ENCODE results near the gene SMAD2.
A peak's percentile ranks its signal among the peaks of the same experiment; 100 is the strongest.
"Not testable (repeated sequence)": the region's sequence is repeated elsewhere in the genome, so short reads cannot be mapped to it uniquely, and the experiment has no call there.

SMAD2 gene

GRCh38 chr18:47793609-47794008 is 136.8 kb downstream of the SMAD2 start:
- no peak for DNase-seq (ENCODE audit: low read depth)

GRCh38 chr18:47791461-47791985 is 138.9 kb downstream of the SMAD2 start:
- no peak for DNase-seq (ENCODE audit: low read depth)

DNA sequence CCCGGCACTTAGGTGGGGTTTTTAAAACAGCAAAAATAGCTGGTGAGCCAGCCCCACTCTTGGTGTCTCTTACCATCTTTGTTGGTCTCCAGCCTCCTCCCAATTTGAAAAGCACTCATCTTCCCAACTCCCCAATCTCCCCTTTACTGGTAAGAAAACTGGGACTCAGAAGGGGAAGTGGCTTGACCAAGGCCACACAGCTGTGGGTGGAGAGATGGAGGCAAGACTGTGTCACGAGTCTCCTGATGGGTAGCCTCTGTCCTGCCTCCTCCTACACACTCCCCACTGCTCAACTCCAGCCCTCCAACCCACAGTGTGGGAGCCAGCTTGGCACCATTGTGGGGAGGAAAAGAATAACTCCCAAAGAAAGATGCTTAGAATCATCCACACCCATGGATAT is 140.4 kb downstream of the SMAD2 start:
- DNase-seq (ENCODE audit: low read depth) = no peak

DNA sequence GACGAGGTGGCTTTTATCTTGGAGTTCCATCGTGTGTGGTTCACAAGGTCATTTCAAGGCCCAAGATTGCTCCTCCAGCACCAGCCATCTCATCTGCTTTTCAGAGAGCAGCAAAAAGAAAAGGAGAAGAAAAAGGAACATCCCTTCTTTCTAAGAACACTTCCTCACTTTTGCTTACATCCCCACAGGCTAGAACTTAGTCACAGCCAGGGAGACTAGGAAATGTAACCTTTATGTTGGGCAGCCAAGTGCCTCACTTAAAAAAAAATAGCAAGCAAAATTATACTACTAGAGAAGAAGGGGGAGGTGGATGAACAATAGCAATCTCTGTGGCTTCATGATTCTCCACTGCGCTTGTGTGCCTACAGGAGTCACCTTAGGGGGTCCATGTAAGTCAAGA is 141.8 kb downstream of the SMAD2 start:
- no peak for DNase-seq (ENCODE audit: low read depth)

DNA sequence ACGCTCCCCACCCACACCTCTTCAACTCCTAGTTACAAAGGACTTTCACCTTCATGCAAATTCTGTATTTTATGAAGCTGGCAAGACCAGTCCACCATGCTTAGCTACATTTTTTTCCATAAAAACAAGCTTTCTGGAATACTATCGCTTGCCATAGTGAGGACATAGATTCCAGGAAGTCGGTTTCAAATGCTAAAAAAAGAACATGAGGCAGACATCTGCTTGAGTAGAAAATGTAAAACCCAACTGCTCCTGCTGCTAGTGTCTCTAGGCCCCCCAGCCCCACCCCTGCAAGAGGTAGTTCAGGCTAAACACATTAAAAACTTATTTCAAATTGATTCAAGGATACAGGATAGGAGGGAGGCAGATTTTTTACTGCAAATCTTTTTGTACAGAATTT is 148.9 kb downstream of the SMAD2 start:
- DNase-seq (ENCODE audit: low read depth) = no peak

GRCh38 chr18:47780011-47780725 is 150.3 kb downstream of the SMAD2 start:
- DNase-seq (ENCODE audit: low read depth) = no peak

DNA sequence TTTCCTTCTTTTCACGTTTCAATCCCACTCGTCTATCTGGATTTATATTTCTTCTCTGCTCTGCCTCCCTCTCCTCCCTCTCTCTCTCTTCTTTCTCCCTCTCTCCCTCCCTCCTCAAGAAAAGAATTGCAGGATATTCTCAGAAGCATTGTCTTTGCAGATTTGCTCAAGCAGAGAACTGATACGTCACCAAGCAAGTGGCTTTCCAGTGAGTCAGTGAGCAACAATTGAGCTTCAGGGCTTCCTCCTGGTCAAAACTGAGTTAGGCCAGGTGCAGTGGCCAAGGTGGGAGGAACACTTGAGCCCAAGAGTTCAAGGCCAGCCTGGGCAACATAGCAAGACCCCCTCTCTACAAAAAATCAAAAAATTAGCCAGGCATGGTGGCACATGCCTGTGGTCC is 151.1 kb downstream of the SMAD2 start:
- DNase-seq (ENCODE audit: low read depth) = no peak

- DNase-seq (ENCODE audit: low read depth) = no peak
Observed at GRCh38 chr18:47777626-47778025, 152.8 kb downstream of the SMAD2 start.

- peak; percentile 42 for DNase-seq (ENCODE audit: low read depth)
Observed at GRCh38 chr18:47775961-47776360, 154.5 kb downstream of the SMAD2 start.

DNA sequence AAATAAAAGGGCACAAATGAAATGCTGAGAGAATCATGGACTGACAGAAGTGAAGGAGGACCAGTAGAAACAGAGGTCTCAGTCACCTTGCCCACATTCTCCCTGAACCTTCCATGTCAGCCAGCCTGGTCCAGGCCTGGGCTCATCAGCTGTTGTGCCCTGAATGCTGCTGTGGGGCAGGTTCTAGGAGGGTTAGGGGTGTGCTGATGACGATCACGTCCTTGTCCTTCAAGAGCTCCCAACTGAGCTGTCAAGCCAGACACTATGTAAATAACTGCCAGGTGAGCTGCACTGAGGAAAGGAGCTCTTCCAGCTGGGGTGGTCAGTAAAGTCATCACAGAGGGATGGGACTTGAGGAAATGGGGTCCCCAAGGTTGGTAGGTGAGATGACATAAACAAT is 156.5 kb downstream of the SMAD2 start:
- no peak for DNase-seq (ENCODE audit: low read depth)

- peak; percentile 67 for DNase-seq (ENCODE audit: low read depth)
Observed at GRCh38 chr18:47772374-47773248, 157.8 kb downstream of the SMAD2 start.

DNA sequence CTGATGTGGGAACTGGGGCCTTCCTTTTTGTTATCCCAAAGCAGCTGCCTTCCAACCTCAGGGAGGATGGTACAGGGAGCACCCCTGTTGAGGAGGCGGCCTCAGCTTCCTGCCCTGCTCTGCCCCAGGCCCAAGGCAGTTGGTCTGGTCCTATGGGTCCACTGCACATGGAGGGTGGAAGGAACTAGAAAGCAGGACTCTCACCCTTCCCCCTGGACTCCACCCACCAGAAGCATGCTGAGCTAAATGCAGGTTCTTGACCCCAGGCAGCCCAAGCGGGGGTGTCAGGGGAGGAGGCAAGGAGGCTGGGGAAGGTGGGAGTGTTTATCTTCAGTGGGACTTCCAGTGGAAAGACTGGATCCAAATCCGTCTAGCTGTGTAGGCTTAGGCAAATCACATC is 158.5 kb downstream of the SMAD2 start:
- no peak for DNase-seq (ENCODE audit: low read depth)

GRCh38 chr18:47767699-47768098 is 162.8 kb downstream of the SMAD2 start:
- no peak for DNase-seq (ENCODE audit: low read depth)

GRCh38 chr18:47767198-47767597 is 163.3 kb downstream of the SMAD2 start:
- not testable (repeated sequence) for DNase-seq (ENCODE audit: low read depth)

All from EH (cell line).